ENCODE data around the gene EIF2B2.

- TF ChIP-seq POLR2A (IDR thresholded peaks at IDR 0.05) = no peak
- TF ChIP-seq CTCF (IDR thresholded peaks at IDR 0.05) = no peak
Measured at GRCh38 chr14:75053396-75054291, 50.9 kb downstream of the EIF2B2 start.
